ENCODE measurements around the gene MCUR1.
"Not testable (repeated sequence)": the region's sequence is repeated elsewhere in the genome, so short reads cannot be mapped to it uniquely, and the experiment has no call there.

GRCh38 chr6:13860556-13861185 is 46.3 kb upstream of the MCUR1 start:
- not testable (repeated sequence) for TF ChIP-seq CTCF (conservative IDR thresholded peaks at IDR 0.05 in 1 of 2, IDR thresholded peaks at IDR 0.05 in 1 of 2; ENCODE audit: low read depth in 1 of 2, low read length in 2 of 2); EZH2 (IDR thresholded peaks at IDR 0.05; ENCODE audit: low read length, missing control alignments)

Data from fibroblast of lung (primary cell).